Dendritic cell treated with granulocyte-macrophage colony-stimulating factor and Interleukin-4, amounts not matched to agents 40 ng/mL and 50 ng/mL, for 4 days (primary cell): ENCODE measurements around the gene C19orf18.
"Not testable (repeated sequence)": the region's sequence is repeated elsewhere in the genome, so short reads cannot be mapped to it uniquely, and the experiment has no call there.

ENCODE experiments used
- H3K27ac Mint-ChIP-seq: one replicate; pipeline ENCODE4 v1.8.0; 2022; ENCODE audit warnings: mild to moderate bottlenecking, mixed read lengths
- H3K27me3 Mint-ChIP-seq: one replicate; pipeline ENCODE4 v1.8.0; 2022; ENCODE audit warnings: mild to moderate bottlenecking, mixed read lengths
- H3K36me3 Mint-ChIP-seq: one replicate; pipeline ENCODE4 v1.8.0; 2022; ENCODE audit warnings: low read depth, mixed read lengths
- H3K4me1 Mint-ChIP-seq: one replicate; pipeline ENCODE4 v1.8.0; 2022; ENCODE audit warnings: low read depth, mixed read lengths
- H3K4me3 Mint-ChIP-seq: one replicate; pipeline ENCODE4 v1.8.0; 2022; ENCODE audit warnings: mild to moderate bottlenecking, moderate library complexity, mixed read lengths
- H3K9me3 Mint-ChIP-seq: one replicate; pipeline ENCODE4 v1.8.0; 2022; ENCODE audit warnings: mixed read lengths
- intact Hi-C: fragments of 100-400 bp; cut with micrococcal nuclease; formaldehyde crosslinking; loops from one replicate; pipeline ENCODE4 v1.15.0; 2022

Gene C19orf18

GRCh38 chr19:57974434-57974833 lies at the start of gene C19orf18:
TSS of gene C19orf18 (minus strand) at chr19:57974534. CDS start at chr19:57974432, 102 bp downstream.
- no peak within 1 kb of the TSS for H3K27ac Mint-ChIP-seq
- no peaks in the 10 kb centered on the region for H3K4me1 Mint-ChIP-seq
- peaks cover 31% of the 10 kb centered on the region for H3K36me3 Mint-ChIP-seq
- no peak within 1 kb of the TSS for H3K4me3 Mint-ChIP-seq
- intact Hi-C loops, result no loop called here
- H3K9me3 Mint-ChIP-seq, result peaks cover 89% of the 10 kb centered on the region
- no peaks in the 10 kb centered on the region for H3K27me3 Mint-ChIP-seq

- Mint-ChIP-seq H3K27me3 (no peaks in the 10 kb centered on the region), H3K4me1 (no peaks in the 10 kb centered on the region), H3K9me3 (peaks cover 43% of the 10 kb centered on the region), H3K4me3 (no peak overlapping the region), H3K36me3 (no peaks in the 10 kb centered on the region), H3K27ac (no peak overlapping the region)
- intact Hi-C loops, result loop anchor here (5.0 kb wide), 1 partner anchor 135 kb away; no protein-coding TSS in a partner anchor
These were observed 47.9 kb upstream of the C19orf18 start for GRCh38 chr19:58022283-58022660.

DNA sequence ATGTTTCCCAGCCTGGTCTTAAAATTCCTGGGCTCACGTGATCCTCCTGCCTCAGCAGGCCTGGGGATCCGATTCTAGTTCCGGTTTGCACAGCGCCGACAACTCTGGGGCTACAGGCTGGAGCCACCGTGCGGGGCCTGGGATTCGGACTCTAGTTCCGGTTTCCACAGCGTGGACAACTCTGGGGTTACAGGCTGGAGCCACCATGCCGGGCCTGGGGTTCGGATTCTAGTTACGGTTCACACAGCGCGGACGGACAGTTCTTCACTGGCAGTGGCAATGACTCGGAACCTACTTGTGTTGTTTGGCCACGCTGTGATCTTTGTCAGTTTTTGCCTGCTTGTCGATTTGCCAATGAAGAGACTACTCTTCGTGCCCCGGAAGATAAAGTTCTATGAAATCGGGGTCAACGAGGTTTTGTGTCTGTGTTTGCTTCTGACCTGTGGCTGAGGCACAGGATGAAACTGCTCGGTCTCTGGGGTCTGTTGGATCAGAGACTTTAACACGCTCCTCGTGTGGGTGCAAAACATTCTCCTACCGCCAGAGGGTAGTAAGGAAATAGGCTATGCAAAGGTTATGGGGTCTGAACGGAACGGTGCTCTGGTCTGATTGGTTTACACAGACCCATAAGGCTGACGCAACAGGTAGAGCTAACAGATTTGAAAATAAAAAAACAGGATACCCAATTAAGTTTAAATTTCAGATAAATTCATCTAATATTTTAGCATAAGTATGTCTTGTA lies 47.4 kb upstream of the C19orf18 start:
- H3K36me3 Mint-ChIP-seq, result no peaks in the 10 kb centered on the region
- H3K4me3 Mint-ChIP-seq, result no peak overlapping the region
- intact Hi-C loops, result loop anchor here (5.0 kb wide), 1 partner anchor 136 kb away; no protein-coding TSS in a partner anchor
- H3K9me3 Mint-ChIP-seq, result peaks cover 37% of the 10 kb centered on the region
- no peaks in the 10 kb centered on the region for H3K27me3 Mint-ChIP-seq
- H3K27ac Mint-ChIP-seq, result no peak overlapping the region
- H3K4me1 Mint-ChIP-seq, result no peaks in the 10 kb centered on the region

GRCh38 chr19:58020129-58020528 lies 45.8 kb upstream of the C19orf18 start:
- Mint-ChIP-seq H3K36me3 (no peaks in the 10 kb centered on the region), H3K27ac (no peak overlapping the region), H3K27me3 (no peaks in the 10 kb centered on the region), H3K4me3 (no peak overlapping the region), H3K9me3 (peaks cover 36% of the 10 kb centered on the region), H3K4me1 (no peaks in the 10 kb centered on the region)
- intact Hi-C loops, result loop anchor here (5.0 kb wide), 1 partner anchor 137 kb away; no protein-coding TSS in a partner anchor

DNA sequence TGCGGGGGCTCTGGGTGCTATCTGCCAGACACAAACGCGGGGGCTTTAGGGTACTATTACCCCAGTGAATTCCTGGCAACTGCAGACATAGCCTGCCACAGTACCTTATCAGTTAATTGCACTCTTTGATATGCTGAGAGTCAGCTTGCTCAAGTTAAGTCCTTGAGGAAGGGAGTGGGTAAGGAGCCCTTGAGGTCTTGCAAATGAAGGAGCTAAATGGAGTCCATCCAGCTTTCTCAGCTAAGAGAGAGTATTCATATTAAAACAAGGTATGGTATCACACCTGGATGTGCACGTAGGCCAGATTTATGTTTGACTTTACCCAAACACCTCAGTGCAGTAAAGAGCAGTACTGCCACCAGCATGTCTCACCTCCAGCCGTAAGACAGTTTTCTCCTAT lies 39.8 kb upstream of the C19orf18 start:
- no peak overlapping the region for H3K4me3 Mint-ChIP-seq
- intact Hi-C loops, result no loop called here

DNA sequence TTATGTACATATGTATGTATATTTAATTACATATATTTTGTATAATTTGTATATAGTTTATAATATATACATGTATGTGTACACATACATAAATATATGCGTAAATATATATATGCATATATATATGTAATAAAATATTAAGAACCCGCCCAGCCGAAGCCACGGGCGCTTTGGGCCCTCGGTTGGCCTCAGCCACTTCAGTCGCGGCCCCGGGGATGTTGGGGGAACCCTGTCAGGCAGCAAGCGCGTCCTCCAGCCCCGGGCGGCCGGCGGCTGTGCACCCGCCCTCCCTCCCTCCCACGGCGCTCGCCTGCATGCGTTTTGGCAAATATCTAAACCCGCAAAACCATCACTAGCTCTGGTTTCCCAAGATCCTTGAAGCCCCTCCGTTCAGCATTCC lies 36.2 kb upstream of the C19orf18 start:
- Mint-ChIP-seq H3K27ac (no peak overlapping the region), H3K9me3 (peaks cover 98% of the 10 kb centered on the region), H3K4me3 (no peak overlapping the region)

More for the DNA sequence above, 39.8 kb upstream of the C19orf18 start:
- Mint-ChIP-seq H3K27me3 (no peaks in the 10 kb centered on the region), H3K9me3 (peaks cover 72% of the 10 kb centered on the region), H3K36me3 (peaks cover 4% of the 10 kb centered on the region), H3K27ac (no peak overlapping the region), H3K4me1 (peaks cover 8% of the 10 kb centered on the region)

DNA sequence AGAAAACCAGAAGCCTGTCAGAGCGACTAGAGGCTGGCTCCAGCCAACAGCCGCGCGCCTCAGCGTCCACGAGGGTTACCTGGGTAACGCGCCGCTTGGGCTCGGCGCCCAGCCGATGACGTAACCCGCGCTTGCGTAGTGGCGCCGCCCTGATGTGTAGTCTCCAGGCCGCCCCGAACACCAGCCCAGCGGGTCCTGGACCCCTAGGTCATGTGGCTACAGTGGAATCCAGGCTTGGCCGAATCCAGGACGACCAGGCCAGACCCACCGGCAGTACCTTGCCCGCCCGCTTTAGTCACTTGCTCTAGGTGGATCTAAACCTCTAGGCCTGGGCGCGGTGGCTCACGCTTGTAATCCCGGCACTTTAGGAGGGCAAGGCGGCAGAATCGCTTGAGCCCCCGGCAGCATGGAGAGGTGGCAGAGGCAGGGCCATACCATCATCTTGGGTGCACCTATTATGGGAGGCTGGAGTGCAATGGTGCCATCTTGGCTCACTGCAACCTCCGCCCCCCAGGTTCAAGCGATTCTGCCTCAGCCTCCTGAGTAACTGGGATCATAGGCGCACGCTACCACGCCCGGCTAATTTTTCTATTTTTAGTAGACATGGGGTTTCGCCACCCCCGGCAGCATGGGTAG lies 35.5 kb upstream of the C19orf18 start:
- Mint-ChIP-seq H3K4me1 (peaks cover 11% of the 10 kb centered on the region), H3K27me3 (peaks cover 2% of the 10 kb centered on the region), H3K36me3 (peaks cover 34% of the 10 kb centered on the region), H3K9me3 (peaks cover 98% of the 10 kb centered on the region), H3K4me3 (peak overlapping the region; percentile 71), H3K27ac (no peak overlapping the region)
- intact Hi-C loops, result loop anchor here (10.0 kb wide), 1 partner anchor 145 kb away; the partner anchor contains the start of gene ZNF329

More for the DNA sequence above, 36.2 kb upstream of the C19orf18 start:
- H3K27me3 Mint-ChIP-seq, result peaks cover 2% of the 10 kb centered on the region
- H3K36me3 Mint-ChIP-seq, result peaks cover 27% of the 10 kb centered on the region
- intact Hi-C loops, result no loop called here
- peaks cover 10% of the 10 kb centered on the region for H3K4me1 Mint-ChIP-seq

- Mint-ChIP-seq H3K9me3 (peaks cover 98% of the 10 kb centered on the region), H3K27ac (no peak overlapping the region), H3K27me3 (peaks cover 2% of the 10 kb centered on the region), H3K4me3 (peak overlapping the region; percentile 71), H3K36me3 (peaks cover 39% of the 10 kb centered on the region), H3K4me1 (peaks cover 16% of the 10 kb centered on the region)
- intact Hi-C loops, result loop anchor here (10.0 kb wide), 1 partner anchor 146 kb away; the partner anchor contains the start of gene ZNF329
These were observed 34.9 kb upstream of the C19orf18 start for GRCh38 chr19:58009301-58009665.

- H3K4me1 Mint-ChIP-seq, result peaks cover 20% of the 10 kb centered on the region
- intact Hi-C loops, result loop anchor here (10.0 kb wide), 1 partner anchor 146 kb away; the partner anchor contains the start of gene ZNF329
- H3K36me3 Mint-ChIP-seq, result peaks cover 44% of the 10 kb centered on the region
- not testable (repeated sequence) for H3K27me3 Mint-ChIP-seq, H3K4me3 Mint-ChIP-seq, H3K27ac Mint-ChIP-seq
- peaks cover 98% of the 10 kb centered on the region for H3K9me3 Mint-ChIP-seq
These were observed 34.5 kb upstream of the C19orf18 start for GRCh38 chr19:58008877-58009276.

- peaks cover 2% of the 10 kb centered on the region for H3K27me3 Mint-ChIP-seq
- H3K27ac Mint-ChIP-seq, result no peak overlapping the region
- intact Hi-C loops, result loop anchor here (10.0 kb wide), 1 partner anchor 148 kb away; the partner anchor contains the start of gene ZNF329
- H3K4me1 Mint-ChIP-seq, result peaks cover 29% of the 10 kb centered on the region
- peaks cover 92% of the 10 kb centered on the region for H3K9me3 Mint-ChIP-seq
- H3K36me3 Mint-ChIP-seq, result peaks cover 54% of the 10 kb centered on the region
- H3K4me3 Mint-ChIP-seq, result no peak overlapping the region
These were observed 33.0 kb upstream of the C19orf18 start for GRCh38 chr19:58007285-58007684.

DNA sequence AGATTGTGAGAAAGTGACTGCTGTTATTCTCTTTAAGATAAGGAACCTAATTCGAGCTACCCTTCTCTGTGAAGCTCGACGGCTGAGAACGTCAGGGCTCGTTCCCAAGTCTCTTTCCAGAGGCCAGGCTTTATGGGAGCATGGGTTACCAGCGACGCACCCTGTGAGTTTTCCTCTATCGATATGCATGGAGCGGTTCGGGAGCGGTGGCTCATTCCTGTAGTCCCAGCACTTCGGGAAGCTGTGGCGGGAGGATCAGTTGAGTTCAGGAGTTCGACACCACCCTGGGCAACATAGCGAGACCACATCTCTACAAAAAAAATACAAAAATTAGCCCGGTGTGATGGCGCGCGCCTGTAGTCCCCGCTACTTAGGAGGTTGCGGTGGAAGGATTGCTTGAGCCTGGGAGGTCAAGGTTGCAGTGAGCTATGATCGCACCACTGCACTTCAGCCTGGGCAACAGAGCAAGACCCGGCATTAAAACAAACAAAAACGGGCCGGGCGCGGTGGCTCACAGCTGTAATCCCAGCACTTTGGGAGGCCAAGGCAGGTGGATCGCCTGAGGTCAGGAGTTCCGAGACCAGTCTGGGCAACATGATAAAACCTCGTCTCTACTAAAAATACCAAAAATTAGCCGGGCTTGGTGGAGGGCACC lies 29.0 kb upstream of the C19orf18 start:
- Mint-ChIP-seq H3K27me3 (no peaks in the 10 kb centered on the region), H3K4me3 (peak overlapping the region; percentile 85), H3K36me3 (peaks cover 94% of the 10 kb centered on the region), H3K9me3 (peaks cover 90% of the 10 kb centered on the region), H3K27ac (peak overlapping the region; percentile 92), H3K4me1 (peaks cover 37% of the 10 kb centered on the region)
- intact Hi-C loops, result loop anchor here (2.0 to 10.0 kb wide), 3 partner anchors 56 to 152 kb away; partner anchors contain the start of genes ZNF256, ZNF329 and ZSCAN18

DNA sequence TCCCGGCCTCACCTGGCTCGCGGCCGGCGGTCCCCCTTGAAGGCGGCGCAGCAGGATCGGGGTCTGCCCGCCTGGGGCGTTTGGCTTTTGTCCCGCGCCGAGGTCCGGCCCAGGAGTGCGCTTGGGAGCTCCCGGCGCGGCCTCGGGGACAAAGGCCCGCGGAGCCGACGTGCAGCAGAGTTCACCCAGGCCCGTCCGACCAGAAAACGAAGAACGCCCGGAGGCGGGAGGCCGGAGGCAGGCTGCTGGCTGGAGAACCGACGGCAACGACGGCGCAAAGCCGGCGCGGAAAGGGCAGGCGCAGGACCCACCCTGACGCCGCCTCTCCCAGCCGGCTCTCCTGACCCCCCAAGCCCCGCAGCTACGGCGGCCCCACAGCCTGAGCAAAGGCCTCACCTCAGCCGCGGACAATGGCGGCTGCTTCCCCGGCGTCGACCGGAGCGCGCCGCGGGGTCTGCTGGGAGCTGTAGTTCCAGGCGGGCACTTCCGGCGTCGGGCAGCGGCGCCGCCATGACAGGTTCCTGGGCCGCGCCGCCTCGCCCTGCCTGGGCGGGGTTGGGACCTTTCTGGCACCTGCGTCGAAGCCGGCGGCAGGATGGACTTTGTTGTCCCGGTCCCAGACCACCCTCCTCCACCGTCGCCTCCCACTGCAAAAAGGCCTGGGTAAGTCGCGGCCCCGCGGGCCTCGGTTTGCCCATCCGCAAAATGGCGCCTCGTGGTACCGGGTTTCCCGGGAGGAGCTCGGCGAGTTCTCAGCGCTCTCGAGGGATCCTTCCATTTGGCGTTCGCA lies 28.2 kb upstream of the C19orf18 start, which contains the start of gene ZNF606:
Gene ZNF606 (minus strand): TSS at position 437 of the 790 bp plus-strand sequence. CDS start 1,501 bp downstream, outside the sequence.
- peaks cover 99% of the 10 kb centered on the region for H3K36me3 Mint-ChIP-seq
- peaks cover 37% of the 10 kb centered on the region for H3K4me1 Mint-ChIP-seq
- H3K4me3 Mint-ChIP-seq, result peak within 1 kb of the TSS; percentile 85
- H3K27ac Mint-ChIP-seq, result peak within 1 kb of the TSS; percentile 92
- H3K9me3 Mint-ChIP-seq, result peaks cover 84% of the 10 kb centered on the region
- H3K27me3 Mint-ChIP-seq, result no peaks in the 10 kb centered on the region
- intact Hi-C loops, result loop anchor here (2.0 to 10.0 kb wide), 3 partner anchors 56 to 152 kb away; partner anchors contain the start of genes ZNF256, ZNF329 and ZSCAN18

DNA sequence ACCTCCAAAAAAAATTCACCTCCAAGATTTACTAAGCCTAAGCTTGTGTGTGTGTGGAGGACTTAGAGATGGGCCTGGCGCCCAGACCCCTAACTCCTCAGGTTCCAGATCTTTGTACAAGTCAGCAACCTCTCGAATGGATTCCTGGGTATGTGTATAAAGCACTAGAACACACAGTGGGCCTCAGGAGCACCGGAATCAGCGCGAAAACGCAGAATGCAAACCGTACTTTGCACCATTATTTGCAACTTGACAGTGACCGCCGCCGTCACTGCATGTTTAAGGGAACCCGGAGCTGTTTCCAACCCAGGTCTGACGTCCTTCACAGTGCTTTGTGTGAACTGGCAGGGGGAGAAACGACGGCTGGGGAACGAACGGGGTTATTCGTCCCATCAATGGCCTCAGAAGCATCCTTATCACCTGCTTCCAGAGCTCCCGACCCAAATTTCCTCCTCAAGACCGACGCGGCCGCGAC lies 27.6 kb upstream of the C19orf18 start:
- Mint-ChIP-seq H3K9me3 (peaks cover 84% of the 10 kb centered on the region), H3K4me3 (peak overlapping the region; percentile 85), H3K4me1 (peaks cover 37% of the 10 kb centered on the region), H3K27ac (peak overlapping the region; percentile 92), H3K27me3 (no peaks in the 10 kb centered on the region), H3K36me3 (peaks cover 99% of the 10 kb centered on the region)
- intact Hi-C loops, result loop anchor here (2.0 to 10.0 kb wide), 3 partner anchors 55 to 153 kb away; partner anchors contain the start of genes ZNF256, ZNF329 and ZSCAN18
